Gastrocnemius medialis (tissue), 4 donors: ENCODE measurements around the gene CLIP4. TPM values are rescaled to one million over a fixed set of nuclear protein-coding genes. Genes with fewer than 3 reads are reported as not detected.

Source experiments
- ATAC-seq, 2 donors: fragments of 150-250 bp; one replicate each; pipeline ENCODE4 v1.9.1; 2016
- DNase-seq, 2 donors: peaks; one replicate each; pipeline ENCODE4 v3.0.0-alpha.2; 2019
- H3K27ac ChIP-seq, 4 donors: fragments of 200-600 bp; sonication (generic); 1 replicate in 1 of 4; 2 replicates in 3 of 4; pipeline ENCODE4 v1.5.1; 2016 to 2018; ENCODE audit warnings: mild to moderate bottlenecking in 2 of 4, moderate library complexity in 1 of 4
- H3K27me3 ChIP-seq, 3 donors: fragments of 200-600 bp; sonication (generic) in 2 of 3; 1 replicate in 1 of 3; 2 replicates in 2 of 3; pipeline versions ENCODE4 v1.5.1 to v1.6.0; 2016 to 2019; ENCODE audit warnings: mild to moderate bottlenecking in 1 of 3, moderate library complexity in 1 of 3
- H3K36me3 ChIP-seq, 2 donors: fragments of 200-600 bp; sonication (generic) in 1 of 2; one replicate each; pipeline ENCODE4 v1.5.1; 2017 to 2018
- H3K4me1 ChIP-seq, 2 donors: fragments of 200-600 bp; sonication (generic) in 1 of 2; one replicate each; pipeline ENCODE4 v1.5.1; 2016 to 2017; ENCODE audit warnings: mild to moderate bottlenecking in 2 of 2
- H3K4me3 ChIP-seq, 4 donors: fragments of 200-600 bp; sonication (generic) in 3 of 4; 1 replicate in 1 of 4; 2 replicates in 3 of 4; pipeline ENCODE4 v1.5.1; 2016 to 2019; ENCODE audit warnings: mild to moderate bottlenecking in 2 of 4
- H3K9me3 ChIP-seq, 3 donors: fragments of 200-600 bp; sonication (generic) in 2 of 3; 1 replicate in 1 of 3; 2 replicates in 2 of 3; pipeline ENCODE4 v1.5.1; 2016 to 2019
- CTCF ChIP-seq, 5 experiments: fragments of 450-650 bp in 3 of 5; fragments of 200-600 bp in 2 of 5; sonication (generic) in 2 of 5; IDR thresholded peaks in 4 of 5; conservative IDR thresholded peaks in 1 of 5; 1 replicate in 4 of 5; 2 replicates in 1 of 5; pipeline ENCODE4 v1.5.1; 2016 to 2019; ENCODE audit warnings: antibody characterized with exemption in 5 of 5, mild to moderate bottlenecking in 3 of 5, moderate library complexity in 3 of 5
- POLR2A ChIP-seq, 2 donors: fragments of 450-650 bp; IDR thresholded peaks; one replicate each; pipeline ENCODE4 v1.6.1; 2017; ENCODE audit warnings: antibody characterized with exemption in 2 of 2, mild to moderate bottlenecking in 2 of 2, moderate library complexity in 2 of 2
- in situ Hi-C, 4 donors: fragments of 200-750 bp; cut with MboI; loops; one replicate each; pipeline versions ENCODE4 v1.15.0 to v1.8.0; 2017; ENCODE audit warnings: low sequenced_read_pairs in 4 of 4
- intact Hi-C: fragments of 100-400 bp; cut with DNase I; formaldehyde crosslinking; loops from one replicate; pipeline ENCODE4 v1.15.1; 2023; ENCODE audit warnings: low total_unique reads
- total RNA-seq, 4 donors: library from RNA; depleted of rRNA; stranded (reverse); fragments of >200 nt; gene quantifications; one replicate each; pipeline versions ENCODE4 v1.1.0 to v1.2.3, GENCODE V29; 2016

The CLIP4 gene
- total RNA-seq, 4 donors from 2014 or later: 200 to 422 (median 265) TPM

DNA sequence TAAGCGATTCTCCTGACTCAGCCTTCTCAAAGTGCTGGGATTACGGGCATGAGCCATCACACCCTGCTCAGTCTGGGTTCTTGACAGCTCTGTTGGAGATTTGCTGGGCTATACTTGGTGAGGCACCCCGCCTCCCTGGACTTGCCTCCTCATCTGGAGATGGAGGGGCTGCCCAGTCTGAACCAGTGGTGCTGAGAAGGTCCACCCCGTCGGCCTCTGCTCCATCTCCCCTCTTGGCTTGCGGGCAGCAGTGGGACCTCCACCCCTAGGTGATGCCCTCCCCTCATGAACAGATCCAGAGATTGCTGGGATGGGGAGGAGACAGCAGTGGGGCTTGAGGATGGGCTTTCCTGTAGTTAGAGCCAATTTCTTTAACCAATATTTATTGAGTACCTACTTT, 120.9 kb downstream of the CLIP4 start:
- Histone ChIP-seq H3K27me3 (peaks cover 0 to 2% (median 0%) of the 10 kb centered on the region in 3 donors), H3K36me3 (no peaks in the 10 kb centered on the region), H3K4me3 (no peak overlapping the region), H3K27ac (no peak overlapping the region), H3K4me1 (no peaks in the 10 kb centered on the region), H3K9me3 (no peaks in the 10 kb centered on the region)
- intact Hi-C loops: no loop called here
- peak in 1 of 2 donors; percentile 9 for DNase-seq
- TF ChIP-seq POLR2A (IDR thresholded peaks at IDR 0.05): no peak
- TF ChIP-seq CTCF (IDR thresholded peaks at IDR 0.05 in 4 of 5, conservative IDR thresholded peaks at IDR 0.05 in 1 of 5): no peak
- ATAC-seq: no peak
- in situ Hi-C loops: no loop called here

- Histone ChIP-seq H3K4me3 (no peak overlapping the region), H3K27me3 (peaks cover 0 to 5% (median 0%) of the 10 kb centered on the region in 3 donors), H3K4me1 (no peaks in the 10 kb centered on the region), H3K36me3 (no peaks in the 10 kb centered on the region), H3K27ac (no peak overlapping the region), H3K9me3 (no peaks in the 10 kb centered on the region)
- DNase-seq (peak in 1 of 2 donors; percentile 10), ATAC-seq (no peak)
- in situ Hi-C loops: no loop called here
- intact Hi-C loops: no loop called here
- TF ChIP-seq POLR2A (IDR thresholded peaks at IDR 0.05) (no peak), CTCF (IDR thresholded peaks at IDR 0.05 in 4 of 5, conservative IDR thresholded peaks at IDR 0.05 in 1 of 5) (peak in 2 of 5 experiments; percentile 15 to 26)
Measured at GRCh38 chr2:29238497-29238896, 123.3 kb downstream of the CLIP4 start.

Other genes with a start within 250 kb of the CLIP4 start
- gene TRMT61B, start 245.1 kb upstream of the CLIP4 start, total RNA-seq: 10 to 100 TPM in 3 of 4 donors, 1 to 10 TPM in 1; 5.8 to 15.2 (median 13.5) TPM
- 100 to 1,000 TPM in 1 of 4 donors, 10 to 100 TPM in 3; 73.5 to 105 (median 81.1) TPM for gene WDR43, start 220.7 kb upstream of the CLIP4 start, total RNA-seq
- 10 to 100 TPM in 3 of 4 donors, 1 to 10 TPM in 1; 6.4 to 64.4 (median 24.3) TPM for gene TOGARAM2, start 134.1 kb upstream of the CLIP4 start, total RNA-seq
- 1 to 10 TPM in 1 of 4 donors, under 1 TPM in 2, not detected in 1; 0.03 to 1.3 (median 0.36) TPM for gene PCARE, start 40.9 kb upstream of the CLIP4 start, total RNA-seq